Progenitor cell of endocrine pancreas (in vitro differentiated cells): ENCODE data around the gene NLRP14. TPM values are rescaled to one million over a fixed set of nuclear protein-coding genes. Genes with fewer than 3 reads are reported as not detected.

Source experiments
- DNase-seq: peaks from one replicate; pipeline ENCODE4 v3.0.0; 2021; ENCODE audit warnings: low spot score; ENCODE audit not compliant: unreplicated experiment
- H3K27ac Mint-ChIP-seq: 2 replicates; pipeline ENCODE4 v1.8.0; 2021; ENCODE audit warnings: mild to moderate bottlenecking, moderate library complexity, mixed read lengths
- H3K27me3 Mint-ChIP-seq: 2 replicates; pipeline ENCODE4 v1.8.0; 2021; ENCODE audit warnings: mixed read lengths
- H3K36me3 Mint-ChIP-seq: 2 replicates; pipeline ENCODE4 v1.8.0; 2022; ENCODE audit warnings: mixed read lengths; ENCODE audit not compliant: insufficient read depth
- H3K4me1 Mint-ChIP-seq: 2 replicates; pipeline ENCODE4 v1.8.0; 2021; ENCODE audit warnings: low read depth, mixed read lengths
- H3K4me3 Mint-ChIP-seq: 2 replicates; pipeline ENCODE4 v1.8.0; 2021; ENCODE audit warnings: low read depth, mild to moderate bottlenecking, moderate library complexity, mixed read lengths
- H3K9me3 Mint-ChIP-seq: 2 replicates; pipeline ENCODE4 v1.8.0; 2021; ENCODE audit warnings: low read depth, mixed read lengths
- CTCF ChIP-seq: fragments of 200-600 bp; sonication (generic); IDR thresholded peaks from one replicate; pipeline ENCODE4 v1.5.0; 2021; ENCODE audit warnings: antibody characterized with exemption, mild to moderate bottlenecking; ENCODE audit not compliant: unreplicated experiment
- total RNA-seq: library from RNA; stranded (reverse); gene quantifications from 2 replicates; pipeline ENCODE4 v1.2.1, GENCODE V29; 2021

Gene NLRP14
- total RNA-seq, 1 donor from 2014 or later: 0.26 TPM

- Mint-ChIP-seq H3K27ac (no peak overlapping the region), H3K4me3 (no peak overlapping the region), H3K27me3 (no peaks in the 10 kb centered on the region), H3K36me3 (no peaks in the 10 kb centered on the region), H3K9me3 (peaks cover 4% of the 10 kb centered on the region), H3K4me1 (no peaks in the 10 kb centered on the region)
- no peak for TF ChIP-seq CTCF
- DNase-seq: no peak
These were observed 29.1 kb upstream of the NLRP14 start for GRCh38 chr11:6991227-6991626.

GRCh38 chr11:6992026-6992425 is 28.3 kb upstream of the NLRP14 start:
- no peaks in the 10 kb centered on the region for H3K36me3 Mint-ChIP-seq
- no peaks in the 10 kb centered on the region for H3K4me1 Mint-ChIP-seq
- no peaks in the 10 kb centered on the region for H3K9me3 Mint-ChIP-seq
- no peak for TF ChIP-seq CTCF
- H3K27ac Mint-ChIP-seq: no peak overlapping the region
- no peaks in the 10 kb centered on the region for H3K27me3 Mint-ChIP-seq
- no peak for DNase-seq
- no peak overlapping the region for H3K4me3 Mint-ChIP-seq

- Mint-ChIP-seq H3K4me1 (no peaks in the 10 kb centered on the region), H3K27ac (no peak overlapping the region), H3K27me3 (no peaks in the 10 kb centered on the region), H3K4me3 (no peak overlapping the region), H3K9me3 (no peaks in the 10 kb centered on the region), H3K36me3 (no peaks in the 10 kb centered on the region)
- no peak for DNase-seq
- no peak for TF ChIP-seq CTCF
These were observed 27.5 kb upstream of the NLRP14 start for GRCh38 chr11:6992457-6993417.

GRCh38 chr11:6995703-6996102 is 24.6 kb upstream of the NLRP14 start:
- no peak for TF ChIP-seq CTCF
- no peaks in the 10 kb centered on the region for H3K27me3 Mint-ChIP-seq
- DNase-seq: no peak
- H3K4me1 Mint-ChIP-seq: no peaks in the 10 kb centered on the region
- H3K4me3 Mint-ChIP-seq: no peak overlapping the region
- no peaks in the 10 kb centered on the region for H3K9me3 Mint-ChIP-seq
- peaks cover 7% of the 10 kb centered on the region for H3K36me3 Mint-ChIP-seq
- H3K27ac Mint-ChIP-seq: no peak overlapping the region

GRCh38 chr11:7004482-7004881 is 15.8 kb upstream of the NLRP14 start:
- no peak overlapping the region for H3K27ac Mint-ChIP-seq
- DNase-seq: no peak
- H3K27me3 Mint-ChIP-seq: no peaks in the 10 kb centered on the region
- H3K9me3 Mint-ChIP-seq: no peaks in the 10 kb centered on the region
- no peak for TF ChIP-seq CTCF
- peaks cover 21% of the 10 kb centered on the region for H3K36me3 Mint-ChIP-seq
- peaks cover under 1% of the 10 kb centered on the region for H3K4me1 Mint-ChIP-seq
- H3K4me3 Mint-ChIP-seq: no peak overlapping the region
